K562 (cell line): ENCODE data around the gene TMEM39A. TPM values are rescaled to one million over a fixed set of nuclear protein-coding genes. Genes with fewer than 3 reads are reported as not detected.

Experiments
- ATAC-seq: fragments of 200-7000 bp; cut with Tn5 transposase; 3 replicates; pipeline ENCODE4 v1.9.1; 2020; ENCODE audit warnings: moderate library complexity
- BruUV-seq: library from RNA; stranded (reverse); fragments of 400-500 nt; replicated peaks from 2 replicates; lab custom pipeline; 2021; lab: Mats Ljungman, UMichigan
- CTCF ChIA-PET: fragments of 300-600 bp; formaldehyde crosslinking; extraction: SDS; loops from one replicate; lab custom pipeline; 2021; ENCODE audit warnings: low intra/inter-chr PET ratio; lab: Yijun Ruan, JAX
- POLR2A ChIA-PET: fragments of 300-600, 350-650 bp; sonication (Branson Sonifier 250); formaldehyde crosslinking; extraction: SDS; loops from one replicate; lab custom pipeline; 2021; ENCODE audit warnings: antibody characterized with exemption, inconsistent platforms; lab: Yijun Ruan, JAX
- DNase-seq, 4 experiments: peaks; one replicate each; pipeline versions ENCODE4 v3.0.0 to v3.0.0-alpha.2; 2011 to 2018; ENCODE audit warnings: low spot score in 3 of 4, mixed read lengths in 3 of 4; ENCODE audit errors: extremely low read depth in 1 of 4
- FAIRE-seq: peaks from 2 replicates; lab custom pipeline; 2011; peaks lifted over from hg19 to GRCh38; lab: Jason Lieb, UNC
- H2AFZ ChIP-seq: 2 replicates; pipeline ENCODE4 v1.6.0; 2011; ENCODE audit warnings: low read depth, low read length, control low read depth, inconsistent platforms
- H3K27ac ChIP-seq: fragments of 200-600 bp; 3 replicates; pipeline ENCODE4 v1.8.0; 2011; ENCODE audit warnings: low read depth, mild to moderate bottlenecking, control low read depth, inconsistent platforms, low read length, moderate library complexity, mixed read lengths; ENCODE audit errors: extremely low read depth
- H3K27me3 ChIP-seq, 2 experiments: fragments of 300-600 bp in 1 of 2; 2 replicates in 1 of 2; 3 replicates in 1 of 2; pipeline versions ENCODE4 v1.6.0 to v1.8.0; 2011; ENCODE audit warnings: inconsistent platforms in 2 of 2, low read length in 2 of 2, mild to moderate bottlenecking in 1 of 2, mixed read lengths in 1 of 2, moderate library complexity in 1 of 2; ENCODE audit not compliant: control insufficient read depth in 2 of 2, insufficient read depth in 2 of 2
- H3K36me3 ChIP-seq: fragments of 300-600 bp; 3 replicates; pipeline ENCODE4 v1.8.0; 2011; ENCODE audit warnings: mild to moderate bottlenecking, low read length, inconsistent platforms; ENCODE audit not compliant: control insufficient read depth, insufficient read depth
- H3K4me1 ChIP-seq, 2 experiments: fragments of 200-600 bp in 1 of 2; replicated peaks in 1 of 2; 2 replicates in 1 of 2; 3 replicates in 1 of 2; pipeline versions ENCODE4 v1.5.1 to v1.8.0; 2011; ENCODE audit warnings: inconsistent platforms in 2 of 2, low read length in 2 of 2, mild to moderate bottlenecking in 1 of 2, mixed read lengths in 1 of 2, moderate library complexity in 1 of 2; ENCODE audit not compliant: control insufficient read depth in 2 of 2, insufficient read depth in 2 of 2
- H3K4me2 ChIP-seq: 2 replicates; pipeline ENCODE4 v1.6.1; 2011; ENCODE audit warnings: low read length, control low read depth, inconsistent platforms, mixed read lengths; ENCODE audit not compliant: insufficient read depth
- H3K4me3 ChIP-seq: fragments of 200-600 bp; sonication (generic), shearing (Covaris generic); 2 replicates; pipeline ENCODE4 v1.5.1; 2016; ENCODE audit warnings: control low read depth, inconsistent platforms
- H3K79me2 ChIP-seq: fragments of 200-600 bp; 3 replicates; pipeline ENCODE4 v1.8.0; 2011; ENCODE audit warnings: low read length, inconsistent platforms; ENCODE audit not compliant: control insufficient read depth, insufficient read depth
- H3K9ac ChIP-seq, 2 experiments: 2 replicates each; pipeline versions ENCODE4 v1.6.0 to v1.6.1; 2011; ENCODE audit warnings: low read depth in 2 of 2, low read length in 2 of 2, control low read depth in 1 of 2, inconsistent platforms in 1 of 2, mild to moderate bottlenecking in 1 of 2, mixed read lengths in 1 of 2; ENCODE audit not compliant: insufficient read depth in 1 of 2
- H3K9me1 ChIP-seq: one replicate; pipeline ENCODE4 v1.6.0; 2011; ENCODE audit warnings: inconsistent platforms, mild to moderate bottlenecking, low read length, moderate library complexity; ENCODE audit not compliant: control insufficient read depth, insufficient read depth
- H3K9me3 ChIP-seq: replicated peaks from 2 replicates; pipeline ENCODE4 v1.5.1; 2011; ENCODE audit warnings: low read depth, low read length, inconsistent platforms; ENCODE audit not compliant: control insufficient read depth, insufficient read depth
- H4K20me1 ChIP-seq: replicated peaks from 2 replicates; pipeline ENCODE4 v1.6.1; 2011; ENCODE audit warnings: low read length, inconsistent platforms, mixed read lengths; ENCODE audit not compliant: control insufficient read depth, insufficient read depth
- ARID2 ChIP-seq: fragments of 450-650 bp; IDR thresholded peaks from 2 replicates; pipeline ENCODE4 v1.6.1; 2017; ENCODE audit warnings: antibody characterized with exemption, mild to moderate bottlenecking
- ATF1 ChIP-seq, 2 experiments: fragments of 450-650 bp in 1 of 2; IDR thresholded peaks; 2 replicates each; pipeline ENCODE4 v1.6.1; 2016; ENCODE audit warnings: missing compliant biosample characterization in 1 of 2, missing genetic modification characterization in 1 of 2
- CBX5 ChIP-seq: IDR thresholded peaks from 2 replicates; pipeline ENCODE4 v1.6.1; 2014; ENCODE audit warnings: low read depth, borderline replicate concordance
- LEF1 ChIP-seq: fragments of 450-650 bp; IDR thresholded peaks from 2 replicates; pipeline ENCODE4 v1.6.1; 2016; ENCODE audit warnings: mild to moderate bottlenecking
- MCM5 ChIP-seq: fragments of 450-650 bp; IDR thresholded peaks from 2 replicates; pipeline ENCODE4 v1.6.1; 2016; ENCODE audit warnings: low read depth
- NFYB ChIP-seq: IDR thresholded peaks from 2 replicates; pipeline ENCODE4 v1.6.1; 2011; ENCODE audit warnings: mild to moderate bottlenecking, moderate library complexity; ENCODE audit not compliant: insufficient read length; ENCODE audit errors: extremely low read depth
- RAD51 ChIP-seq: fragments of 450-650 bp; IDR thresholded peaks from 2 replicates; pipeline ENCODE4 v1.7.1; 2016; ENCODE audit warnings: low read depth, mild to moderate bottlenecking, borderline replicate concordance
- RBBP5 ChIP-seq: fragments of 200-600 bp; sonication (generic); IDR thresholded peaks from 2 replicates; pipeline ENCODE4 v1.6.1; 2012; ENCODE audit warnings: borderline replicate concordance, mild to moderate bottlenecking, low read length, control low read depth, inconsistent platforms; ENCODE audit not compliant: insufficient read depth, poor library complexity, severe bottlenecking
- SIN3B ChIP-seq: fragments of 450-650 bp; IDR thresholded peaks from 2 replicates; pipeline ENCODE4 v1.6.1; 2017; ENCODE audit warnings: low read depth, mild to moderate bottlenecking, moderate library complexity
- SIRT6 ChIP-seq: IDR thresholded peaks from one replicate; pipeline ENCODE4 v1.6.1; 2012; ENCODE audit warnings: low read depth, mild to moderate bottlenecking, control low read depth, inconsistent platforms, low read length, moderate library complexity
- SIX5 ChIP-seq, 2 experiments: IDR thresholded peaks; 2 replicates each; pipeline ENCODE4 v1.6.1; 2011; ENCODE audit warnings: low read length in 2 of 2, borderline replicate concordance in 1 of 2, low read depth in 1 of 2, mild to moderate bottlenecking in 1 of 2, moderate library complexity in 1 of 2; ENCODE audit not compliant: insufficient read depth in 1 of 2
- SNIP1 ChIP-seq: fragments of 450-650 bp; IDR thresholded peaks from 2 replicates; pipeline ENCODE4 v1.7.1; 2017; ENCODE audit warnings: low read depth, mild to moderate bottlenecking
- TEAD1 ChIP-seq, 2 experiments: fragments of 450-650 bp in 1 of 2; sonication (generic) in 1 of 2; formaldehyde crosslinking; IDR thresholded peaks; 2 replicates each; pipeline versions ENCODE4 v1.4.0 to v1.8.0; 2020 to 2022; ENCODE audit warnings: mild to moderate bottlenecking in 2 of 2, missing genetic modification reagents in 1 of 2
- TGIF2 ChIP-seq: sonication (generic); formaldehyde crosslinking; IDR thresholded peaks from 2 replicates; pipeline ENCODE4 v1.8.1; 2022; ENCODE audit warnings: mild to moderate bottlenecking, missing genetic modification reagents, moderate library complexity
- ZNF274 ChIP-seq: IDR thresholded peaks from 2 replicates; pipeline ENCODE4 v1.6.1; 2011; ENCODE audit warnings: low read depth, mild to moderate bottlenecking, low read length, moderate library complexity, borderline replicate concordance
- ZSCAN32 ChIP-seq: fragments of 450-650 bp; formaldehyde crosslinking; IDR thresholded peaks from 2 replicates; pipeline ENCODE4 v1.4.0; 2020; ENCODE audit warnings: mild to moderate bottlenecking, moderate library complexity
- WGBS: fragments of 100-300 bp; shearing (Covaris generic); methylation state at CpG from one replicate; pipeline ENCODE4 v1.1.6; 2016; ENCODE audit warnings: low coverage, mixed read lengths; ENCODE audit not compliant: insufficient coverage; ENCODE audit errors: missing lambda C conversion rate; 5-methylcytosine and 5-hydroxymethylcytosine counted together
- in situ Hi-C: fragments of 300-500 bp; cut with MboI; formaldehyde crosslinking; loops from 4 replicates; pipeline ENCODE4 v1.15.0; 2018; ENCODE audit warnings: inconsistent platforms, mixed read lengths
- intact Hi-C: fragments of 100-400 bp; cut with micrococcal nuclease; formaldehyde crosslinking; loops from 2 replicates; pipeline ENCODE4 v1.14.2; 2022
- polyA plus RNA-seq, 8 experiments: library from polyadenylated mRNA; depleted of rRNA in 4 of 8; stranded (reverse) in 5 of 8; unstranded in 3 of 8; fragments of >200 nt; fragmentation: Nextera tagmentation in 2 of 8; fragmentation: Illumina TruSeq in 1 of 8; extraction: Ambion mirVana in 2 of 8; extraction: Trizol in 1 of 8; gene quantifications; 2 replicates each; pipeline versions ENCODE4 v1.2.1 to v1.2.3, GENCODE V29; 2011 to 2014; ENCODE audit warnings: inconsistent platforms in 1 of 8, missing spikeins in 1 of 8
- total RNA-seq, 7 experiments: library from RNA; depleted of rRNA in 6 of 7; stranded (reverse); fragments of >200 nt in 6 of 7; fragmentation: Illumina TruSeq in 2 of 7; extraction: Trizol in 2 of 7; gene quantifications; 2 replicates each; pipeline versions ENCODE4 v1.2.1 to v1.2.3, GENCODE V29; 2011 to 2021; ENCODE audit warnings: low replicate concordance in 1 of 7
- TF ChIP-seq, protein P1 (sequence below): sonication (generic); IDR thresholded peaks from 2 replicates; pipeline ENCODE4 v1.6.1; 2016
- TF ChIP-seq, protein P2 (sequence below): sonication (generic); formaldehyde crosslinking; IDR thresholded peaks from 2 replicates; pipeline ENCODE4 v1.8.0; 2022; ENCODE audit warnings: mild to moderate bottlenecking, missing genetic modification reagents, borderline replicate concordance
- TF ChIP-seq, protein P3 (sequence below): fragments of 450-650 bp; formaldehyde crosslinking; IDR thresholded peaks from 2 replicates; pipeline ENCODE4 v1.4.0; 2020; ENCODE audit warnings: mild to moderate bottlenecking, moderate library complexity

The TMEM39A gene
- total and polyA plus RNA-seq, 9 of the 15 experiments (the other 6 are each of a cell fraction or from before 2014, with no cell fraction given) = 12.0 to 41.5 (median 15.4) TPM

DNA sequence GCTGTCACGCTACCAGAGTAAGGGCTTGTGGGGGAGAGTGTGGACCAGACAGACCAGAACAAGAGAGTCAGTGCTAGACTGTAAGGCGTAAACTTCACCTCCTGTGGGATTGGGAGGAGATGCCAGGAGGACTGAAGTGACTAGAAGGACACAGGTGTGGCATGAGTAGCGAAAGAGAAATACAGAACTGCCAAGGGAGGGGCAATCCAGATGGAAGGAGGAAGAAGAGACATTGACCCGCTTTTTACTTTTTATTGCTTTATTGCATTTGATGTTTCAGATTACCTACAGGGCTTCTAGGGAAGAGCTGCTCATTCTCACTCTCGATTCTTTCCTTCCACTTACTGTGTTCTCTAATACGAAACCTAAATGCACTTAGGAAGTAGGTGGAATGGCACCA lies 7.5 kb upstream of the TMEM39A start:
- H3K9me1 ChIP-seq = no peaks in the 10 kb centered on the region
- H3K79me2 ChIP-seq = peaks cover 13% of the 10 kb centered on the region
- H3K27ac ChIP-seq = no peak overlapping the region
- no peaks in the 10 kb centered on the region for H3K27me3 ChIP-seq
- intact Hi-C loops (no loop called here), in situ Hi-C loops (no loop called here)
- no peak overlapping the region for H2AFZ ChIP-seq
- H3K9me3 ChIP-seq = no peaks in the 10 kb centered on the region
- POLR2A ChIA-PET = interaction anchor here (0.8 to 1.4 kb wide), 2 partner anchors 19 to 59 kb away, joined by 3 to 4 read pairs; no protein-coding TSS in a partner anchor
- no peak overlapping the region for H3K4me3 ChIP-seq
- peaks cover 28% of the 10 kb centered on the region; the same call in 2 of the 3 replicates for H3K36me3 ChIP-seq
- ATAC-seq (no peak), FAIRE-seq (no peak), DNase-seq (no peak)
- H4K20me1 ChIP-seq = no peaks in the 10 kb centered on the region
- CTCF ChIA-PET = no interaction called here
- WGBS = 91% methylated on average over 6 of the region's 6 CpGs
- H3K4me2 ChIP-seq = no peak overlapping the region
- peaks cover 5 to 8% of the 10 kb centered on the region in 2 experiments; a peak in 4 of 5 replicates for H3K4me1 ChIP-seq
- BruUV-seq = no TSS peak
- H3K9ac ChIP-seq = no peak overlapping the region
- TF ChIP-seq ATF1 (CRISPR knock-in tag; IDR thresholded peaks at IDR 0.05) = no peak
- no peak for TF ChIP-seq ATF1 (tag; IDR thresholded peaks at IDR 0.05)
- TF ChIP-seq SIRT6 = no peak
- TF ChIP-seq, protein P1, sequence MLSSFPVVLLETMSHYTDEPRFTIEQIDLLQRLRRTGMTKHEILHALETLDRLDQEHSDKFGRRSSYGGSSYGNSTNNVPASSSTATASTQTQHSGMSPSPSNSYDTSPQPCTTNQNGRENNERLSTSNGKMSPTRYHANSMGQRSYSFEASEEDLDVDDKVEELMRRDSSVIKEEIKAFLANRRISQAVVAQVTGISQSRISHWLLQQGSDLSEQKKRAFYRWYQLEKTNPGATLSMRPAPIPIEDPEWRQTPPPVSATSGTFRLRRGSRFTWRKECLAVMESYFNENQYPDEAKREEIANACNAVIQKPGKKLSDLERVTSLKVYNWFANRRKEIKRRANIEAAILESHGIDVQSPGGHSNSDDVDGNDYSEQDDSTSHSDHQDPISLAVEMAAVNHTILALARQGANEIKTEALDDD = no peak
- no peak for TF ChIP-seq ZNF274
- TF ChIP-seq, protein P2, sequence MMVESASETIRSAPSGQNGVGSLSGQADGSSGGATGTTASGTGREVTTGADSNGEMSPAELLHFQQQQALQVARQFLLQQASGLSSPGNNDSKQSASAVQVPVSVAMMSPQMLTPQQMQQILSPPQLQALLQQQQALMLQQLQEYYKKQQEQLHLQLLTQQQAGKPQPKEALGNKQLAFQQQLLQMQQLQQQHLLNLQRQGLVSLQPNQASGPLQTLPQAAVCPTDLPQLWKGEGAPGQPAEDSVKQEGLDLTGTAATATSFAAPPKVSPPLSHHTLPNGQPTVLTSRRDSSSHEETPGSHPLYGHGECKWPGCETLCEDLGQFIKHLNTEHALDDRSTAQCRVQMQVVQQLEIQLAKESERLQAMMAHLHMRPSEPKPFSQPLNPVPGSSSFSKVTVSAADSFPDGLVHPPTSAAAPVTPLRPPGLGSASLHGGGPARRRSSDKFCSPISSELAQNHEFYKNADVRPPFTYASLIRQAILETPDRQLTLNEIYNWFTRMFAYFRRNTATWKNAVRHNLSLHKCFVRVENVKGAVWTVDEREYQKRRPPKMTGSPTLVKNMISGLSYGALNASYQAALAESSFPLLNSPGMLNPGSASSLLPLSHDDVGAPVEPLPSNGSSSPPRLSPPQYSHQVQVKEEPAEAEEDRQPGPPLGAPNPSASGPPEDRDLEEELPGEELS (CRISPR knock-in tag) = no peak
- no peak for TF ChIP-seq NFYB
- TF ChIP-seq ZSCAN32 (CRISPR knock-in tag) = no peak
- TF ChIP-seq TEAD1 (CRISPR knock-in tag; IDR thresholded peaks at IDR 0.05) = no peak
- TF ChIP-seq RBBP5 = no peak
- TF ChIP-seq ARID2 = no peak
- no peak for TF ChIP-seq TGIF2 (CRISPR knock-in tag)
- TF ChIP-seq MCM5 = no peak
- TF ChIP-seq, protein P3, sequence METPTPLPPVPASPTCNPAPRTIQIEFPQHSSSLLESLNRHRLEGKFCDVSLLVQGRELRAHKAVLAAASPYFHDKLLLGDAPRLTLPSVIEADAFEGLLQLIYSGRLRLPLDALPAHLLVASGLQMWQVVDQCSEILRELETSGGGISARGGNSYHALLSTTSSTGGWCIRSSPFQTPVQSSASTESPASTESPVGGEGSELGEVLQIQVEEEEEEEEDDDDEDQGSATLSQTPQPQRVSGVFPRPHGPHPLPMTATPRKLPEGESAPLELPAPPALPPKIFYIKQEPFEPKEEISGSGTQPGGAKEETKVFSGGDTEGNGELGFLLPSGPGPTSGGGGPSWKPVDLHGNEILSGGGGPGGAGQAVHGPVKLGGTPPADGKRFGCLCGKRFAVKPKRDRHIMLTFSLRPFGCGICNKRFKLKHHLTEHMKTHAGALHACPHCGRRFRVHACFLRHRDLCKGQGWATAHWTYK (CRISPR knock-in tag) = no peak
- no peak for TF ChIP-seq SIN3B
- TF ChIP-seq LEF1 = no peak
- TF ChIP-seq CBX5 = no peak
- TF ChIP-seq SIX5 (IDR thresholded peaks at IDR 0.05; ENCODE audit: borderline replicate concordance in 1 of 2, insufficient read depth in 1 of 2, low read depth in 1 of 2, low read length in 2 of 2) = no peak
- TF ChIP-seq RAD51 = no peak
- TF ChIP-seq SNIP1 = no peak
- TF ChIP-seq, all 486 proteins: peak for 0
